HepG2 (cell line): ENCODE measurements around the gene DHH. TPM values are rescaled to one million over a fixed set of nuclear protein-coding genes. Genes with fewer than 3 reads are reported as not detected.

ENCODE experiments used
- CBX5 ChIP-seq: sonication (generic); formaldehyde crosslinking; IDR thresholded peaks from 2 replicates; pipeline ENCODE4 v1.4.0; 2020; ENCODE audit warnings: missing genetic modification reagents, borderline replicate concordance
- DNMT1 ChIP-seq: sonication (generic); formaldehyde crosslinking; IDR thresholded peaks from 2 replicates; pipeline ENCODE4 v1.5.1; 2020; ENCODE audit warnings: mild to moderate bottlenecking, missing genetic modification reagents
- ELF1 ChIP-seq: sonication (generic); formaldehyde crosslinking; IDR thresholded peaks from 2 replicates; pipeline ENCODE4 v1.4.0; 2020; ENCODE audit warnings: missing genetic modification reagents
- HDAC6 ChIP-seq: fragments of 200-600 bp; sonication (generic); IDR thresholded peaks from 2 replicates; pipeline ENCODE4 v1.7.0; 2017; ENCODE audit warnings: mild to moderate bottlenecking, antibody characterized with exemption, low read length, low read depth
- HNRNPUL1 ChIP-seq: fragments of 200-400 bp; formaldehyde crosslinking; IDR thresholded peaks from 2 replicates; pipeline ENCODE4 v1.6.1; 2017; ENCODE audit warnings: low read depth, mild to moderate bottlenecking, low read length, moderate library complexity
- HOXA7 ChIP-seq: sonication (generic); formaldehyde crosslinking; IDR thresholded peaks from 2 replicates; pipeline ENCODE4 v1.8.1; 2022; ENCODE audit warnings: mild to moderate bottlenecking, missing genetic modification reagents, moderate library complexity
- JARID2 ChIP-seq: sonication (generic); formaldehyde crosslinking; IDR thresholded peaks from 2 replicates; pipeline ENCODE4 v1.8.1; 2023; ENCODE audit warnings: missing genetic modification reagents, inconsistent platforms; ENCODE audit not compliant: insufficient replicate concordance
- KAT2B ChIP-seq: fragments of 150-350 bp; IDR thresholded peaks from 2 replicates; pipeline ENCODE4 v1.6.1; 2014; ENCODE audit warnings: low read depth, low read length, borderline replicate concordance
- KAT8 ChIP-seq: IDR thresholded peaks from 2 replicates; pipeline ENCODE4 v1.6.1; 2016; ENCODE audit warnings: missing genetic modification reagents, missing compliant biosample characterization
- NR2F6 ChIP-seq, 2 experiments: IDR thresholded peaks; 2 replicates each; pipeline ENCODE4 v1.6.1; 2016; ENCODE audit warnings: antibody characterized with exemption in 1 of 2, mild to moderate bottlenecking in 1 of 2
- POLR2AphosphoS5 ChIP-seq: IDR thresholded peaks from 2 replicates; pipeline ENCODE4 v1.6.1; 2012; ENCODE audit warnings: low read depth, low read length
- RELA ChIP-seq: sonication (generic); formaldehyde crosslinking; IDR thresholded peaks from 2 replicates; pipeline ENCODE4 v1.4.0; 2020; ENCODE audit warnings: missing genetic modification reagents
- SNRNP70 ChIP-seq: fragments of 200-400 bp; formaldehyde crosslinking; IDR thresholded peaks from 2 replicates; pipeline ENCODE4 v1.6.1; 2017; ENCODE audit warnings: mild to moderate bottlenecking, low read depth, low read length, moderate library complexity
- SP4 ChIP-seq: sonication (generic); formaldehyde crosslinking; IDR thresholded peaks from 2 replicates; pipeline ENCODE4 v1.8.1; 2023; ENCODE audit warnings: mild to moderate bottlenecking, missing genetic modification reagents
- TBP ChIP-seq: sonication (generic); formaldehyde crosslinking; IDR thresholded peaks from 2 replicates; pipeline ENCODE4 v1.5.0; 2020; ENCODE audit warnings: missing genetic modification reagents
- TSC22D2 ChIP-seq: sonication (generic); formaldehyde crosslinking; IDR thresholded peaks from 2 replicates; pipeline ENCODE4 v1.5.1; 2020; ENCODE audit warnings: missing genetic modification reagents, mild to moderate bottlenecking, borderline replicate concordance
- ZBTB7B ChIP-seq: sonication (generic); formaldehyde crosslinking; IDR thresholded peaks from 2 replicates; pipeline ENCODE4 v1.4.0; 2020; ENCODE audit warnings: missing genetic modification reagents
- ZBTB8A ChIP-seq: sonication (generic); formaldehyde crosslinking; IDR thresholded peaks from 2 replicates; pipeline ENCODE4 v1.4.0; 2020; ENCODE audit warnings: mild to moderate bottlenecking, low read depth, missing genetic modification reagents, borderline replicate concordance
- ZFP41 ChIP-seq: sonication (generic); formaldehyde crosslinking; IDR thresholded peaks from 2 replicates; pipeline ENCODE4 v1.4.0; 2020; ENCODE audit warnings: mild to moderate bottlenecking, missing genetic modification reagents, borderline replicate concordance
- ZFYVE20 ChIP-seq: sonication (generic); formaldehyde crosslinking; IDR thresholded peaks from 2 replicates; pipeline ENCODE4 v1.8.0; 2023; ENCODE audit warnings: low read depth, mild to moderate bottlenecking, moderate library complexity, missing genetic modification reagents, borderline replicate concordance
- ZNF253 ChIP-seq: sonication (generic); formaldehyde crosslinking; IDR thresholded peaks from 2 replicates; pipeline ENCODE4 v1.8.0; 2022; ENCODE audit warnings: mild to moderate bottlenecking, missing genetic modification reagents, borderline replicate concordance
- ZNF30 ChIP-seq: sonication (generic); formaldehyde crosslinking; IDR thresholded peaks from 2 replicates; pipeline ENCODE4 v1.5.0; 2020; ENCODE audit warnings: mild to moderate bottlenecking, missing genetic modification reagents
- ZNF33A ChIP-seq: sonication (generic); formaldehyde crosslinking; IDR thresholded peaks from 2 replicates; pipeline ENCODE4 v1.5.1; 2020; ENCODE audit warnings: missing genetic modification reagents, mild to moderate bottlenecking, moderate library complexity, borderline replicate concordance
- ZNF34 ChIP-seq: sonication (generic); formaldehyde crosslinking; IDR thresholded peaks from 2 replicates; pipeline ENCODE4 v1.4.0; 2020; ENCODE audit warnings: mild to moderate bottlenecking, missing genetic modification reagents, borderline replicate concordance
- ZNF451 ChIP-seq: sonication (generic); formaldehyde crosslinking; IDR thresholded peaks from 2 replicates; pipeline ENCODE4 v1.5.0; 2020; ENCODE audit warnings: mild to moderate bottlenecking, missing genetic modification reagents
- ZNF468 ChIP-seq: sonication (generic); formaldehyde crosslinking; IDR thresholded peaks from 2 replicates; pipeline ENCODE4 v1.8.0; 2022; ENCODE audit warnings: mild to moderate bottlenecking, moderate library complexity, missing genetic modification reagents
- ZNF598 ChIP-seq: sonication (generic); formaldehyde crosslinking; IDR thresholded peaks from 2 replicates; pipeline ENCODE4 v1.5.1; 2020; ENCODE audit warnings: mild to moderate bottlenecking, missing genetic modification reagents, borderline replicate concordance
- ZNF746 ChIP-seq: sonication (generic); formaldehyde crosslinking; IDR thresholded peaks from 2 replicates; pipeline ENCODE4 v1.8.0; 2022; ENCODE audit warnings: mild to moderate bottlenecking, missing genetic modification reagents
- polyA plus RNA-seq, 8 experiments: library from polyadenylated mRNA; depleted of rRNA in 3 of 8; stranded (reverse) in 7 of 8; unstranded in 1 of 8; fragments of >200 nt; fragmentation: Illumina TruSeq in 4 of 8; extraction: Trizol in 4 of 8; gene quantifications; 2 replicates each; pipeline versions ENCODE4 v1.2.1 to v1.2.3, GENCODE V29; 2011 to 2016; ENCODE audit warnings: low read depth in 4 of 8, missing spikeins in 1 of 8, mixed read lengths in 1 of 8; ENCODE audit not compliant: insufficient read depth in 1 of 8
- total RNA-seq, 5 experiments: library from RNA; depleted of rRNA; stranded (reverse); fragments of >200 nt; fragmentation: Illumina TruSeq; extraction: Trizol; gene quantifications; 2 replicates each; pipeline ENCODE4 v1.2.3, GENCODE V29; 2016; ENCODE audit warnings: low read depth in 1 of 5
- TF ChIP-seq, protein P1 (sequence below): sonication (generic); formaldehyde crosslinking; IDR thresholded peaks from 2 replicates; pipeline ENCODE4 v1.8.1; 2023; ENCODE audit warnings: missing genetic modification reagents, inconsistent platforms, borderline replicate concordance
- TF ChIP-seq, protein P2 (sequence below): sonication (generic); formaldehyde crosslinking; IDR thresholded peaks from 2 replicates; pipeline ENCODE4 v1.4.0; 2020; ENCODE audit warnings: missing genetic modification reagents

The DHH gene
- total and polyA plus RNA-seq, 2 of the 13 experiments (the other 11 are each of a cell fraction or from before 2014, with no cell fraction given), result not detected

DNA sequence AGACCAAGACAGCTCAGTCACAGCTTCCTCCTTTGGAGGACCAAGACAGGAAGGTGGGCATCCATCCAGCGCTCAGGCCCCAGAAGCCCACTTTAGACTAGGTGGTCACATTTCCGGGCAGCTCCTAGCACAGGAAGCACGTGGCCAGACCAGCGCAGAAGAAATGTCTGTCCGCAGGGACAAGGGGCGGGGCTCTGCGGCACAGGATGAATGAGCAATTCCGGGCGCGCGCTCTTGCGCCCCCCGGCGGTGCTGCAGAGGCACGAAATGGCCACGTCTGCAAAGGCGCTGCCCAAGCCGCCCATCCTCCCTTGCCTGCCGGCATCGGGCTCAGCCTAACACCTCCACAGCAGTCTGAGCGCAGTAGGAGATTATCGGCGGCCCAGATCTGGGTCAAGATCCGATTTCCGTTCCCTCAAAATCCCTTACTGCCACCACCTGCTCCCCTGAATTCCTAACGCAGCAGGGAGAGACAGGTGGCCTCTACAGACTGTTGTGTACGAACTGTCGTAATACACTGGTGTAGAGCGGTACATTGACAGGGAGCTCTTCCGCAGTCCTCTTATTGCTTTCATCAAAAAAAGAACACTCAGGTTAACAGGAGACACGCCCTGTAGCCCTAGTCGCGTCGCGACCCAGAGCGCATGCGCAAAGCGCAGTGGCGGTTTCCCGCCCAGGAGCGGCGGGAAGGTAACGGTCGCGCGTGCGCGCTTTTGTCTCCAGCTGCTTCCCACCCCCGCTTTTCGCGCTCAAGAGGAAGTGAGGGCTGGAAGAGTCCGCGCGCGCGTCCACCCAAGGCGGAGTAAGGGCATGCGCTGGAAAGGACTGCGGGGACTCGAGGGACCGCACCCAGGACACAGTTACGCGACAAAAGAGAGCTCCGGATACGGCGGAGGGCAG is 35.8 kb upstream of the DHH start (continued):
- TF ChIP-seq HDAC6, result no peak
- 0 out of 2 replicates have a peak, but pooled peaks have one; percentile 80 for TF ChIP-seq ZNF253 (CRISPR knock-in tag)
- peak; percentile 83; the same call in 1 of the 2 replicates for TF ChIP-seq HOXA7 (CRISPR knock-in tag)
- 0 out of 2 replicates have a peak, but pooled peaks have one; percentile 87 for TF ChIP-seq ZNF598 (CRISPR knock-in tag)
- no peak for TF ChIP-seq TBP
- peak; percentile 60; the same call in 1 of the 2 replicates for TF ChIP-seq ZNF746 (CRISPR knock-in tag)
- no peak; the same call in 1 of the 2 replicates for TF ChIP-seq ZBTB8A (CRISPR knock-in tag)
- peak; percentile 19; the same call in 1 of the 2 replicates for TF ChIP-seq SP4
- TF ChIP-seq ZNF451 (CRISPR knock-in tag), result peak; percentile 21; the same call in 1 of the 2 replicates
- peak; percentile 62 for TF ChIP-seq POLR2AphosphoS5
- TF ChIP-seq DNMT1 (CRISPR knock-in tag), result peak; percentile 78
- TF ChIP-seq, protein P1, sequence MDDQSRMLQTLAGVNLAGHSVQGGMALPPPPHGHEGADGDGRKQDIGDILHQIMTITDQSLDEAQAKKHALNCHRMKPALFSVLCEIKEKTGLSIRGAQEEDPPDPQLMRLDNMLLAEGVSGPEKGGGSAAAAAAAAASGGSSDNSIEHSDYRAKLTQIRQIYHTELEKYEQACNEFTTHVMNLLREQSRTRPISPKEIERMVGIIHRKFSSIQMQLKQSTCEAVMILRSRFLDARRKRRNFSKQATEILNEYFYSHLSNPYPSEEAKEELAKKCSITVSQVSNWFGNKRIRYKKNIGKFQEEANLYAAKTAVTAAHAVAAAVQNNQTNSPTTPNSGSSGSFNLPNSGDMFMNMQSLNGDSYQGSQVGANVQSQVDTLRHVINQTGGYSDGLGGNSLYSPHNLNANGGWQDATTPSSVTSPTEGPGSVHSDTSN (CRISPR knock-in tag), result no peak; the same call in 1 of the 2 replicates
- TF ChIP-seq SNRNP70, result no peak
- TF ChIP-seq, protein P2, sequence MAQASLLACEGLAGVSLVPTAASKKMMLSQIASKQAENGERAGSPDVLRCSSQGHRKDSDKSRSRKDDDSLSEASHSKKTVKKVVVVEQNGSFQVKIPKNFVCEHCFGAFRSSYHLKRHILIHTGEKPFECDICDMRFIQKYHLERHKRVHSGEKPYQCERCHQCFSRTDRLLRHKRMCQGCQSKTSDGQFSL (CRISPR knock-in tag), result no peak
- TF ChIP-seq ZBTB7B (CRISPR knock-in tag), result no peak; the same call in none of the 2 replicates
- no peak for TF ChIP-seq HNRNPUL1
- TF ChIP-seq RELA (CRISPR knock-in tag), result no peak
- TF ChIP-seq KAT2B, result no peak
- TF ChIP-seq CBX5 (CRISPR knock-in tag), result no peak; the same call in 1 of the 2 replicates
- TF ChIP-seq ZNF30 (CRISPR knock-in tag), result peak; percentile 83; the same call in 1 of the 2 replicates
- peak; percentile 95 for TF ChIP-seq ZFYVE20 (CRISPR knock-in tag)
- peak; percentile 77 for TF ChIP-seq ELF1 (CRISPR knock-in tag)
- peak; percentile 96 for TF ChIP-seq ZNF33A (CRISPR knock-in tag)
- TF ChIP-seq ZNF468 (CRISPR knock-in tag), result 0 out of 2 replicates have a peak, but pooled peaks have one; percentile 26
- TF ChIP-seq NR2F6 (IDR thresholded peaks at IDR 0.05), result no peak
- TF ChIP-seq NR2F6 (CRISPR knock-in tag; IDR thresholded peaks at IDR 0.05), result 0 out of 2 replicates have a peak, but pooled peaks have one; percentile 14
- TF ChIP-seq KAT8 (CRISPR knock-in tag), result peak; percentile 62
- no peak for TF ChIP-seq TSC22D2 (CRISPR knock-in tag)
- peak; percentile 90 for TF ChIP-seq ZFP41 (CRISPR knock-in tag)
- no peak for TF ChIP-seq JARID2 (CRISPR knock-in tag)
- no peak for TF ChIP-seq ZNF34 (CRISPR knock-in tag)
